GM23338 (cell line): ENCODE data around the gene SYCE1L. TPM values are rescaled to one million over a fixed set of nuclear protein-coding genes. Genes with fewer than 3 reads are reported as not detected.

Experiments
- ATAC-seq: fragments of 200-7000 bp; cut with Tn5 transposase; 3 replicates; pipeline ENCODE4 v1.9.1; 2020
- DNase-seq: peaks from one replicate; pipeline ENCODE4 v3.0.0-alpha.2; 2015; ENCODE audit warnings: low spot score
- H2AFZ ChIP-seq: fragments of 200-600 bp; sonication (generic); 2 replicates; pipeline ENCODE4 v1.8.0; 2016; ENCODE audit warnings: antibody characterized with exemption, mild to moderate bottlenecking, moderate library complexity
- H3F3A ChIP-seq: fragments of 200-600 bp; sonication (generic); replicated peaks from 2 replicates; pipeline ENCODE4 v1.8.0; 2017; ENCODE audit warnings: antibody characterized with exemption, mixed run types, low read depth
- H3K27ac ChIP-seq: fragments of 200-600 bp; sonication (generic); 2 replicates; pipeline ENCODE4 v1.6.1; 2016; ENCODE audit warnings: low read depth
- H3K27me3 ChIP-seq: fragments of 200-600 bp; sonication (generic); 2 replicates; pipeline ENCODE4 v1.8.0; 2016; ENCODE audit warnings: mild to moderate bottlenecking, mixed run types, moderate library complexity; ENCODE audit not compliant: insufficient read depth
- H3K36me3 ChIP-seq: fragments of 200-600 bp; sonication (generic); 2 replicates; pipeline ENCODE4 v1.8.0; 2016; ENCODE audit warnings: mild to moderate bottlenecking; ENCODE audit not compliant: insufficient read depth
- H3K4me1 ChIP-seq: fragments of 200-600 bp; sonication (generic); 2 replicates; pipeline ENCODE4 v1.8.0; 2016; ENCODE audit warnings: mild to moderate bottlenecking, moderate library complexity; ENCODE audit not compliant: insufficient read depth
- H3K4me2 ChIP-seq: fragments of 200-600 bp; sonication (generic); 2 replicates; pipeline ENCODE4 v1.7.1; 2017; ENCODE audit warnings: mixed run types
- H3K4me3 ChIP-seq: fragments of 200-600 bp; sonication (generic); 2 replicates; pipeline ENCODE4 v1.6.1; 2016; ENCODE audit warnings: mixed run types
- H3K79me2 ChIP-seq: fragments of 200-600 bp; sonication (generic); replicated peaks from 2 replicates; pipeline ENCODE4 v1.8.0; 2017; ENCODE audit warnings: mild to moderate bottlenecking; ENCODE audit not compliant: insufficient read depth
- H3K9me2 ChIP-seq: fragments of 200-600 bp; sonication (generic); 2 replicates; pipeline ENCODE4 v1.8.0; 2017; ENCODE audit not compliant: insufficient read depth
- H4K20me1 ChIP-seq: fragments of 200-600 bp; sonication (generic); replicated peaks from 2 replicates; pipeline ENCODE4 v1.8.0; 2017; ENCODE audit warnings: mild to moderate bottlenecking; ENCODE audit not compliant: insufficient read depth
- H3K27ac Mint-ChIP-seq: 2 replicates; pipeline ENCODE4 v1.8.0; 2020; ENCODE audit warnings: inconsistent platforms, mild to moderate bottlenecking, moderate library complexity, mixed read lengths
- H3K27me3 Mint-ChIP-seq: 3 replicates; pipeline ENCODE4 v1.8.0; 2022; ENCODE audit warnings: low read depth, mild to moderate bottlenecking, moderate library complexity, mixed read lengths, inconsistent platforms; ENCODE audit not compliant: insufficient read depth, poor library complexity
- H3K36me3 Mint-ChIP-seq: 3 replicates; pipeline ENCODE4 v1.8.0; 2021; ENCODE audit warnings: low read depth, mild to moderate bottlenecking, inconsistent platforms, moderate library complexity, mixed read lengths
- H3K4me1 Mint-ChIP-seq: 3 replicates; pipeline ENCODE4 v1.8.0; 2020; ENCODE audit warnings: mild to moderate bottlenecking, inconsistent platforms, mixed read lengths
- H3K4me3 Mint-ChIP-seq: 3 replicates; pipeline ENCODE4 v1.8.0; 2021; ENCODE audit warnings: moderate library complexity, mild to moderate bottlenecking, inconsistent platforms, mixed read lengths
- H3K9me3 Mint-ChIP-seq: 3 replicates; pipeline ENCODE4 v1.8.0; 2020; ENCODE audit warnings: moderate library complexity, mild to moderate bottlenecking, inconsistent platforms, mixed read lengths
- CREB1 ChIP-seq: fragments of 250-450 bp; sonication (Bioruptor Pico); IDR thresholded peaks from 2 replicates; pipeline ENCODE4 v1.5.0; 2020; ENCODE audit warnings: low read depth, mild to moderate bottlenecking, moderate library complexity
- CTCF ChIP-seq, 2 experiments: fragments of 200-600 bp in 1 of 2; sonication (generic) in 1 of 2; conservative IDR thresholded peaks; 2 replicates each; pipeline versions ENCODE4 v1.5.1 to v1.6.1; 2016 to 2017; ENCODE audit warnings: antibody characterized with exemption in 2 of 2, low read depth in 2 of 2, mild to moderate bottlenecking in 2 of 2, moderate library complexity in 1 of 2
- ETS1 ChIP-seq: IDR thresholded peaks from 2 replicates; pipeline ENCODE4 v1.6.1; 2016; ENCODE audit warnings: antibody characterized with exemption
- EZH2 ChIP-seq: fragments of 200-600 bp; sonication (generic); IDR thresholded peaks from one replicate; pipeline ENCODE4 v1.8.0; 2017; ENCODE audit warnings: antibody characterized with exemption, mild to moderate bottlenecking, low read depth; ENCODE audit not compliant: unreplicated experiment
- JUNB ChIP-seq: IDR thresholded peaks from one replicate; pipeline ENCODE4 v1.6.1; 2016; ENCODE audit warnings: antibody characterized with exemption; ENCODE audit not compliant: unreplicated experiment
- NANOG ChIP-seq: IDR thresholded peaks from 2 replicates; pipeline ENCODE4 v1.6.1; 2016; ENCODE audit warnings: antibody characterized with exemption, borderline replicate concordance
- STAT1 ChIP-seq: IDR thresholded peaks from one replicate; pipeline ENCODE4 v1.6.1; 2016; ENCODE audit warnings: antibody characterized with exemption; ENCODE audit not compliant: unreplicated experiment
- ZNF114 ChIP-seq: fragments of 250-450 bp; sonication (Bioruptor Pico); IDR thresholded peaks from 2 replicates; pipeline ENCODE4 v1.5.0; 2020; ENCODE audit warnings: mild to moderate bottlenecking, moderate library complexity
- ZNF331 ChIP-seq: fragments of 250-450 bp; sonication (Bioruptor Pico); IDR thresholded peaks from 2 replicates; pipeline ENCODE4 v1.5.0; 2020; ENCODE audit warnings: low read depth, mild to moderate bottlenecking, moderate library complexity
- ZNF462 ChIP-seq: fragments of 250-450 bp; sonication (Bioruptor Pico); IDR thresholded peaks from 2 replicates; pipeline ENCODE4 v1.5.0; 2020; ENCODE audit warnings: mild to moderate bottlenecking, moderate library complexity
- polyA plus RNA-seq: library from polyadenylated mRNA; unstranded; fragments of >200 nt; fragmentation: Nextera tagmentation; extraction: Ambion mirVana; gene quantifications from 2 replicates; pipeline ENCODE4 v1.2.1, GENCODE V29; 2016
- total RNA-seq: library from RNA; depleted of rRNA; stranded (reverse); fragments of >200 nt; shearing (Covaris generic); gene quantifications from 2 replicates; pipeline ENCODE4 v1.2.3, GENCODE V29; 2014

SYCE1L gene
- total and polyA plus RNA-seq, 2 experiments from 2014 or later: 3.9 to 5.9 TPM

GRCh38 chr16:77208382-77208781 is 9.2 kb downstream of the SYCE1L start:
- ATAC-seq (no peak), DNase-seq (no peak)
- Histone ChIP-seq H3K9me2 (no peaks in the 10 kb centered on the region; the same call in 1 of the 2 replicates), H3K79me2 (no peaks in the 10 kb centered on the region), H2AFZ (no peak overlapping the region), H3K4me2 (no peak overlapping the region), H3K36me3 (no peaks in the 10 kb centered on the region), H4K20me1 (no peaks in the 10 kb centered on the region; the same call in 1 of the 2 replicates), H3K27me3 (no peaks in the 10 kb centered on the region), H3K4me3 (no peak overlapping the region), H3K4me1 (peaks cover 23% of the 10 kb centered on the region), H3F3A (no peaks in the 10 kb centered on the region), H3K27ac (no peak overlapping the region)
- Mint-ChIP-seq H3K4me3 (no peak overlapping the region), H3K9me3 (no peaks in the 10 kb centered on the region), H3K36me3 (0 out of 3 replicates have a peak, but pooled peaks cover 3% of the 10 kb centered on the region), H3K27ac (no peak overlapping the region), H3K4me1 (peaks cover 38% of the 10 kb centered on the region), H3K27me3 (peaks cover 19% of the 10 kb centered on the region)
- no peak for TF ChIP-seq ZNF462 (CRISPR knock-in tag)
- no peak for TF ChIP-seq ETS1
- no peak for TF ChIP-seq CREB1 (CRISPR knock-in tag)
- no peak for TF ChIP-seq JUNB
- no peak for TF ChIP-seq NANOG
- no peak for TF ChIP-seq EZH2
- TF ChIP-seq ZNF114 (CRISPR knock-in tag): no peak
- no peak for TF ChIP-seq STAT1
- TF ChIP-seq CTCF (conservative IDR thresholded peaks at IDR 0.05; ENCODE audit: low read depth in 2 of 2): no peak
- TF ChIP-seq ZNF331 (CRISPR knock-in tag): no peak
